Loucy (cell line): ENCODE data around the gene TMEM45B.
"Not testable (repeated sequence)": the region's sequence is repeated elsewhere in the genome, so short reads cannot be mapped to it uniquely, and the experiment has no call there.

Source experiments
- H2AFZ ChIP-seq: fragments of 200-600 bp; sonication (generic); 2 replicates; pipeline ENCODE4 v1.6.0; 2016; ENCODE audit warnings: antibody characterized with exemption, mild to moderate bottlenecking, low read length, moderate library complexity
- H3F3A ChIP-seq: fragments of 200-600 bp; 2 replicates; pipeline ENCODE4 v1.6.0; 2016; ENCODE audit warnings: antibody characterized with exemption, low read depth, mild to moderate bottlenecking
- H3K27me3 ChIP-seq: fragments of 200-600 bp; sonication (generic); 2 replicates; pipeline ENCODE4 v1.6.1; 2014; ENCODE audit warnings: low read length, mild to moderate bottlenecking; ENCODE audit not compliant: insufficient read depth, poor library complexity, severe bottlenecking
- H3K36me3 ChIP-seq: fragments of 200-600 bp; sonication (generic); 2 replicates; pipeline ENCODE4 v1.6.1; 2016; ENCODE audit warnings: low read length; ENCODE audit not compliant: insufficient read depth
- H3K4me1 ChIP-seq: fragments of 200-600 bp; sonication (generic); 2 replicates; pipeline ENCODE4 v1.5.1; 2014; ENCODE audit warnings: low read length, mild to moderate bottlenecking; ENCODE audit not compliant: insufficient read depth, poor library complexity, severe bottlenecking
- H3K4me2 ChIP-seq: fragments of 200-600 bp; sonication (generic); 2 replicates; pipeline ENCODE4 v1.6.0; 2014; ENCODE audit warnings: antibody characterized with exemption, low read length, low read depth, mild to moderate bottlenecking; ENCODE audit not compliant: poor library complexity, severe bottlenecking
- H3K4me3 ChIP-seq: fragments of 200-600 bp; sonication (generic); 2 replicates; pipeline ENCODE4 v1.5.1; 2014; ENCODE audit warnings: low read length, mild to moderate bottlenecking, mixed read lengths; ENCODE audit not compliant: poor library complexity, severe bottlenecking
- H3K79me2 ChIP-seq: fragments of 200-600 bp; sonication (generic); 2 replicates; pipeline ENCODE4 v1.6.1; 2014; ENCODE audit warnings: low read length; ENCODE audit not compliant: insufficient read depth
- H3K9ac ChIP-seq: fragments of 200-600 bp; sonication (generic); 2 replicates; pipeline ENCODE4 v1.6.0; 2014; ENCODE audit warnings: mild to moderate bottlenecking, low read depth, low read length, moderate library complexity; ENCODE audit not compliant: poor library complexity, severe bottlenecking
- H3K9me2 ChIP-seq: fragments of 200-600 bp; sonication (generic); replicated peaks from 2 replicates; pipeline ENCODE4 v1.6.1; 2016; ENCODE audit warnings: low read depth, low read length, mixed read lengths
- H3K9me3 ChIP-seq: fragments of 200-600 bp; sonication (generic); 2 replicates; pipeline ENCODE4 v1.6.1; 2014; ENCODE audit warnings: mild to moderate bottlenecking, antibody characterized with exemption, low read length, low read depth; ENCODE audit not compliant: insufficient read depth
- H4K20me1 ChIP-seq: fragments of 200-600 bp; sonication (generic); 2 replicates; pipeline ENCODE4 v1.6.0; 2014; ENCODE audit warnings: antibody characterized with exemption, low read length, mild to moderate bottlenecking; ENCODE audit not compliant: insufficient read depth, poor library complexity, severe bottlenecking
- EZH2phosphoT487 ChIP-seq: fragments of 200-600 bp; IDR thresholded peaks from 2 replicates; pipeline ENCODE4 v1.6.1; 2018; ENCODE audit warnings: antibody characterized with exemption, mild to moderate bottlenecking, moderate library complexity, borderline replicate concordance
- TF ChIP-seq, protein P1 (sequence below): fragments of 200-600 bp; sonication (generic); conservative IDR thresholded peaks from 2 replicates; pipeline ENCODE4 v1.5.1; 2014; ENCODE audit warnings: mild to moderate bottlenecking, antibody characterized with exemption, low read length

TMEM45B gene

DNA sequence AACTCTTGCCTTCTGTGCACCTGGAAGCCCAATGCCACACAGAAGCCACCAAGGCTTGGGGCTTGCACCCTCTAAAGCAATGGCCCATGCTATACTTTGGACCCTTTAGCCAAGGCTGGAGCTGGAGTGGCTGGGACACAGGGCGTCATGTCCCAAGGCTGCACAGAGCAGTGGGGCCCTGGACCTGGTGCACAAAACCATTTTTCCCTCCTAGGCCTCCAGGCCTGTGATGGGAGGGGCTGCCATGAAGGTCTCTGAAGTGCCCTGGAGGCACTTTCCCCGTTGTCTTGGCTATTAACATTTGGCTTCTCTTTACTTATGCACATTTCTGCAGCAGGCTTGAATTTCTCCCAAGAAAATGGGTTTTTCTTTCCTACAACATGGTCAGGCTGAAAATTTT, 20.6 kb upstream of the TMEM45B start:
- peaks cover 10% of the 10 kb centered on the region; the same call in 1 of the 2 replicates for H3K9me3 ChIP-seq
- no peaks in the 10 kb centered on the region for H3K4me1 ChIP-seq
- H4K20me1 ChIP-seq, result no peaks in the 10 kb centered on the region
- no peaks in the 10 kb centered on the region for H3K79me2 ChIP-seq
- no peak overlapping the region for H3K4me3 ChIP-seq
- H3K27me3 ChIP-seq, result peaks cover 4% of the 10 kb centered on the region
- no peaks in the 10 kb centered on the region for H3K9me2 ChIP-seq
- H3K4me2 ChIP-seq, result no peak overlapping the region
- no peak overlapping the region for H3K9ac ChIP-seq
- H3K36me3 ChIP-seq, result no peaks in the 10 kb centered on the region
- H3F3A ChIP-seq, result no peaks in the 10 kb centered on the region
- H2AFZ ChIP-seq, result no peak overlapping the region
- no peak for TF ChIP-seq EZH2phosphoT487
- TF ChIP-seq, protein P1, sequence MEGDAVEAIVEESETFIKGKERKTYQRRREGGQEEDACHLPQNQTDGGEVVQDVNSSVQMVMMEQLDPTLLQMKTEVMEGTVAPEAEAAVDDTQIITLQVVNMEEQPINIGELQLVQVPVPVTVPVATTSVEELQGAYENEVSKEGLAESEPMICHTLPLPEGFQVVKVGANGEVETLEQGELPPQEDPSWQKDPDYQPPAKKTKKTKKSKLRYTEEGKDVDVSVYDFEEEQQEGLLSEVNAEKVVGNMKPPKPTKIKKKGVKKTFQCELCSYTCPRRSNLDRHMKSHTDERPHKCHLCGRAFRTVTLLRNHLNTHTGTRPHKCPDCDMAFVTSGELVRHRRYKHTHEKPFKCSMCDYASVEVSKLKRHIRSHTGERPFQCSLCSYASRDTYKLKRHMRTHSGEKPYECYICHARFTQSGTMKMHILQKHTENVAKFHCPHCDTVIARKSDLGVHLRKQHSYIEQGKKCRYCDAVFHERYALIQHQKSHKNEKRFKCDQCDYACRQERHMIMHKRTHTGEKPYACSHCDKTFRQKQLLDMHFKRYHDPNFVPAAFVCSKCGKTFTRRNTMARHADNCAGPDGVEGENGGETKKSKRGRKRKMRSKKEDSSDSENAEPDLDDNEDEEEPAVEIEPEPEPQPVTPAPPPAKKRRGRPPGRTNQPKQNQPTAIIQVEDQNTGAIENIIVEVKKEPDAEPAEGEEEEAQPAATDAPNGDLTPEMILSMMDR, result no peak

DNA sequence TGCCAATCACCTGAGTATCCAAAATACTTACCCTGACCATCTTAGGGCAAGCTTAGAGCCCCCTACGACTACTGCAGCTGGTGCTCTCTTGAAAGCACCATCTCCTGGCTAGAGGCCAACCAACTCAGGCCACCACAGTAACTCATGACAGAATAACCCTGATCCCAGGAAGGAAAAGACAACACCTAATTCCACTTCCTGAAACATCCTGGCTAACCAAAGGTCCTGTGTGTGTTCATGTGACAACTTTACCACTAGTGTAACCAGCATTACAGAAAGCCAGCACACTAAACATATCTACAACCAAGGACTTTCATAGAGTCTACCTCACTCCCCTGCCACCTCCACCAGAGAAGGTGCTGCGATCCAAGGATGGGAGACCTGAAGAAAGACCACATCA, 17.4 kb upstream of the TMEM45B start:
- no peaks in the 10 kb centered on the region for H3K79me2 ChIP-seq
- no peak for TF ChIP-seq EZH2phosphoT487
- H3F3A ChIP-seq, result no peaks in the 10 kb centered on the region
- no peaks in the 10 kb centered on the region for H3K36me3 ChIP-seq
- H3K27me3 ChIP-seq, result peaks cover 4% of the 10 kb centered on the region
- H3K9me2 ChIP-seq, result no peaks in the 10 kb centered on the region
- H3K4me2 ChIP-seq, result no peak overlapping the region
- H4K20me1 ChIP-seq, result no peaks in the 10 kb centered on the region
- H3K4me3 ChIP-seq, result no peak overlapping the region
- no peaks in the 10 kb centered on the region for H3K4me1 ChIP-seq
- H3K9me3 ChIP-seq, result peaks cover 10% of the 10 kb centered on the region; the same call in 1 of the 2 replicates
- no peak overlapping the region for H2AFZ ChIP-seq
- no peak overlapping the region for H3K9ac ChIP-seq

DNA sequence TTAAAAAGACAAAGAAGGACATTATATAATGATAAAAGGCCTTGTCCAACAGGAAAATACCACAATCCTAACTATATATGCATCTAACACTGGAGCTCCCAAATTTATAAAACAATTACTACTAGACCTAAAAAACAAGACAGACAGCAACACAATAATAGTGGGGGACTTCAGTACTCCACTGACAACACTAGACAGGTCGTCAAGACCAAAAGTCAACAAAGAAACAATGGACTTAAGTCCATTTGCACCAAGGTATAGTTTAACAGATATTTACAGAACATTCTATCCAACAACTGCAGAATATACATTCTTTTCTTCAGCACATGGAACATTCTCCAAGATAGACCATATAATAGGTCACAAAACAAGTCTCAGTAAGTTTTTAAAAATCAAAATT, 15.5 kb upstream of the TMEM45B start:
- not testable (repeated sequence) for H4K20me1 ChIP-seq, H3K4me2 ChIP-seq, H3K9me3 ChIP-seq, H2AFZ ChIP-seq, H3K4me3 ChIP-seq, H3K9ac ChIP-seq, H3K4me1 ChIP-seq, H3K79me2 ChIP-seq, H3F3A ChIP-seq, H3K36me3 ChIP-seq, H3K9me2 ChIP-seq, H3K27me3 ChIP-seq

DNA sequence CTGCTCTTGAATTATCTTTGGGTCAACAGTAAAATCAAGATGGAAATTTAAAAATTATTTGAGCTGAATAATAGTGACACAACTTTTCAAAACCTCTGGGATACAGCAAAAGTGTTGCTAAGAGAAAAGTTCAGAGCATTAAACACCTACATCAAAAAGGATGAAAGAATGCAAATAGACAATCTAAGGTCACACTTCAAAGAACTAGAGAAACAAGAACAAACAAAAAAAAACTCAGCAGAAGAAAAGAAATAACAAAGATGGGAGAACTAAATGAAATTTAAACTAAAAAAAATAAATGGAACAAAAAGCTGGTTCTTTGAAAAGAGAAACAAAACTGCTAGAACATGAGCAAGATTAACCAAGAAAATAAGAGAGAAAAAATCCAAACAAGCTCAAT, 15.0 kb upstream of the TMEM45B start:
- TF ChIP-seq, protein P1, result no peak
- TF ChIP-seq EZH2phosphoT487, result no peak
- H3K79me2 ChIP-seq, result no peaks in the 10 kb centered on the region
- no peak overlapping the region for H2AFZ ChIP-seq
- peaks cover 4% of the 10 kb centered on the region for H3K27me3 ChIP-seq
- H3K4me2 ChIP-seq, result no peak overlapping the region
- H3K9me3 ChIP-seq, result peaks cover 6% of the 10 kb centered on the region; the same call in 1 of the 2 replicates
- H3F3A ChIP-seq, result no peaks in the 10 kb centered on the region
- no peaks in the 10 kb centered on the region for H3K4me1 ChIP-seq
- H3K4me3 ChIP-seq, result no peak overlapping the region
- no peaks in the 10 kb centered on the region for H3K9me2 ChIP-seq
- H3K36me3 ChIP-seq, result no peaks in the 10 kb centered on the region
- H4K20me1 ChIP-seq, result no peaks in the 10 kb centered on the region
- no peak overlapping the region for H3K9ac ChIP-seq
